Ishikawa (cell line): Measurements from ENCODE around the gene BTBD2.
A peak's percentile ranks its signal among the peaks of the same experiment; 100 is the strongest.

Source experiments
- CEBPB ChIP-seq: IDR thresholded peaks from 2 replicates; pipeline ENCODE4 v1.6.1; 2012
- CREB1 ChIP-seq: IDR thresholded peaks from 2 replicates; pipeline ENCODE4 v1.6.1; 2012; ENCODE audit warnings: low read depth
- EGR1 ChIP-seq: IDR thresholded peaks from 2 replicates; pipeline ENCODE4 v1.6.1; 2012
- EP300 ChIP-seq: IDR thresholded peaks from 2 replicates; pipeline ENCODE4 v1.6.1; 2012; ENCODE audit warnings: borderline replicate concordance
- FOXM1 ChIP-seq: IDR thresholded peaks from 2 replicates; pipeline ENCODE4 v1.6.1; 2012; ENCODE audit warnings: low read depth, borderline replicate concordance
- MAX ChIP-seq: IDR thresholded peaks from 2 replicates; pipeline ENCODE4 v1.6.1; 2012
- NFIC ChIP-seq: IDR thresholded peaks from 2 replicates; pipeline ENCODE4 v1.6.1; 2012
- RAD21 ChIP-seq: IDR thresholded peaks from 2 replicates; pipeline ENCODE4 v1.6.1; 2012; ENCODE audit warnings: low read depth
- REST ChIP-seq: IDR thresholded peaks from 2 replicates; pipeline ENCODE4 v1.6.1; 2012; ENCODE audit warnings: low read depth, mild to moderate bottlenecking
- TAF1 ChIP-seq: IDR thresholded peaks from 2 replicates; pipeline ENCODE4 v1.6.1; 2012; ENCODE audit warnings: low read depth, mild to moderate bottlenecking
- TCF12 ChIP-seq: IDR thresholded peaks from 2 replicates; pipeline ENCODE4 v1.6.1; 2012; ENCODE audit warnings: low read depth
- TEAD4 ChIP-seq: IDR thresholded peaks from 2 replicates; pipeline ENCODE4 v1.6.1; 2012
- USF1 ChIP-seq: IDR thresholded peaks from 2 replicates; pipeline ENCODE4 v1.6.1; 2012
- YY1 ChIP-seq: IDR thresholded peaks from 2 replicates; pipeline ENCODE4 v1.6.1; 2012; ENCODE audit warnings: low read depth
- ZBTB7A ChIP-seq: IDR thresholded peaks from 2 replicates; pipeline ENCODE4 v1.6.1; 2012; ENCODE audit warnings: low read depth

The BTBD2 gene

GRCh38 chr19:1949304-1950101 is 66.0 kb downstream of the BTBD2 start:
- no peak for TF ChIP-seq TCF12
- TF ChIP-seq REST = no peak
- no peak for TF ChIP-seq RAD21
- no peak for TF ChIP-seq FOXM1
- TF ChIP-seq YY1 = no peak
- no peak for TF ChIP-seq CEBPB
- no peak for TF ChIP-seq USF1
- TF ChIP-seq CREB1 = no peak
- TF ChIP-seq MAX = no peak
- TF ChIP-seq NFIC = no peak
- no peak for TF ChIP-seq EGR1
- TF ChIP-seq ZBTB7A = no peak
- no peak for TF ChIP-seq TAF1
- no peak for TF ChIP-seq TEAD4
- TF ChIP-seq EP300 = no peak

- TF ChIP-seq CREB1 (no peak), USF1 (no peak)
Observed at GRCh38 chr19:1947651-1948209, 67.8 kb downstream of the BTBD2 start.

- no peak for TF ChIP-seq USF1
- peak; percentile 40; the same call in 1 of the 2 replicates for TF ChIP-seq RAD21
Observed at GRCh38 chr19:1945899-1946298, 69.6 kb downstream of the BTBD2 start.

- TF ChIP-seq TEAD4 = no peak
- TF ChIP-seq EP300 = no peak
- TF ChIP-seq CEBPB = no peak
- TF ChIP-seq NFIC = no peak
- no peak for TF ChIP-seq USF1
- no peak for TF ChIP-seq MAX
Observed at GRCh38 chr19:1944916-1945561, 70.5 kb downstream of the BTBD2 start.

- TF ChIP-seq TAF1 (no peak), USF1 (no peak), CREB1 (no peak)
Observed at GRCh38 chr19:1944088-1944915, 71.2 kb downstream of the BTBD2 start.

GRCh38 chr19:1943661-1944087 is 71.8 kb downstream of the BTBD2 start:
- no peak for TF ChIP-seq TCF12
- no peak for TF ChIP-seq EP300
- no peak for TF ChIP-seq NFIC
- TF ChIP-seq EGR1 = no peak
- TF ChIP-seq ZBTB7A = no peak
- TF ChIP-seq TAF1 = no peak
- no peak for TF ChIP-seq CEBPB
- no peak for TF ChIP-seq REST
- TF ChIP-seq RAD21 = no peak
- TF ChIP-seq USF1 = no peak
- TF ChIP-seq TEAD4 = no peak
- no peak for TF ChIP-seq YY1
